Measurements from ENCODE around the gene RSPO3.

DNA sequence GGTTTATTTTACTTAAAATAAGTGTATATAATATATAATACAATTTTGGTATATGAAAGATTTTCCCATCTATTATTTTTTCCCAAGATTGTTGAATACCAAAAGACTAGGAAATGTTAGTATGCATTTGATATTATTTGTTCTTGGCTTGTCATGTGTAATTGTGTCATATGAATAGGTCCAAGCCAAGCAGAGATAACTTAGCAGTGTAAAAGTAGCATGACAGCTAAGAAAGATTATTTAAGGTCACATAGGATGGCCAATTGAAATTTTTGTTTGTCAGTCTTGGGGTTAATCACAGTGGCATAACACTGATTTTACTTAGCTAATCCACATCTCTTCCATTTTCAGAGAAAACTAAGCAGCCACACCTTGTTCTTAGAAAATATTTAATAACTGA is 38.8 kb upstream of the RSPO3 start:
- TF ChIP-seq, protein P1, sequence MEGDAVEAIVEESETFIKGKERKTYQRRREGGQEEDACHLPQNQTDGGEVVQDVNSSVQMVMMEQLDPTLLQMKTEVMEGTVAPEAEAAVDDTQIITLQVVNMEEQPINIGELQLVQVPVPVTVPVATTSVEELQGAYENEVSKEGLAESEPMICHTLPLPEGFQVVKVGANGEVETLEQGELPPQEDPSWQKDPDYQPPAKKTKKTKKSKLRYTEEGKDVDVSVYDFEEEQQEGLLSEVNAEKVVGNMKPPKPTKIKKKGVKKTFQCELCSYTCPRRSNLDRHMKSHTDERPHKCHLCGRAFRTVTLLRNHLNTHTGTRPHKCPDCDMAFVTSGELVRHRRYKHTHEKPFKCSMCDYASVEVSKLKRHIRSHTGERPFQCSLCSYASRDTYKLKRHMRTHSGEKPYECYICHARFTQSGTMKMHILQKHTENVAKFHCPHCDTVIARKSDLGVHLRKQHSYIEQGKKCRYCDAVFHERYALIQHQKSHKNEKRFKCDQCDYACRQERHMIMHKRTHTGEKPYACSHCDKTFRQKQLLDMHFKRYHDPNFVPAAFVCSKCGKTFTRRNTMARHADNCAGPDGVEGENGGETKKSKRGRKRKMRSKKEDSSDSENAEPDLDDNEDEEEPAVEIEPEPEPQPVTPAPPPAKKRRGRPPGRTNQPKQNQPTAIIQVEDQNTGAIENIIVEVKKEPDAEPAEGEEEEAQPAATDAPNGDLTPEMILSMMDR (IDR thresholded peaks at IDR 0.05), result no peak
- TF ChIP-seq POLR2A (IDR thresholded peaks at IDR 0.05), result no peak
